ENCODE results near the gene GUK1.
A peak's percentile ranks its signal among the peaks of the same experiment; 100 is the strongest.

GUK1 gene

DNA sequence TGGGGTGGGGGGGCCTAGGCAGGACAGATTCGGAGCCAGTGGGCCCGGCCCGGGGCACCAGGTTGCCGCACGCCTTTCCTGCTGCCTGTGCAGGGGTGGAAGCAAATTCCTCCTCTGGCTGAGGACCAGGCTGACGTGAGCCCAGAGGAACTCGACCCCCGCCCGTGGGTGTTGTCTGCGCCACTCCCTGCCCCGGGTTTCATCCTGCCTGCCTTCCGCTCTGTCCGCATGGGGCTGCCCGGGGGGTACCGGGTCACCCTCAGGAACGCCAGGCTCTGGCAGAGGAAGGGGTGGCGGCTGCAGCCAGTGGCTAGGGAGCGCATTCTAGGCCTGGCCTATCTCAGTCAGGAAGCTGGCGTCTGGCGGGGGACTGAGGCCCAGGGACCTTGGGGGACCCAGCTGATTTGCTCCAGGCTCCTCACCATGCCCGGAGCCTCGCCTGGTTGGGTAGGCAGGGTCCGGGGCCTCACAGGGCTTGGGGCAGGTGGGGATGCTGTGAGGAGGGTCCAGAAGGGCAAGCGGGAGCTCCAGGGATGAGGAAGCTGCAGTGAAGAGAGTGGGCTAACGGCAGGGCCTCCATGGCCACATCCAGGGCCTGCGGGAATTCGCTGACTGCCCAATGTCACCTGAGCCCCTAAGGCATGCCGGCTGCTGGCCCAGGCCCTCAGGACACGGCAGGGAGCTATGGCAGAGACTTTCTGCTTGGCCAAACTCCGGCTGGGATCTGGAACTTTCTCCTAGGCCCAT, 23.1 kb downstream of the GUK1 start:
- no peak for DNase-seq (ENCODE audit: low read depth)

DNA sequence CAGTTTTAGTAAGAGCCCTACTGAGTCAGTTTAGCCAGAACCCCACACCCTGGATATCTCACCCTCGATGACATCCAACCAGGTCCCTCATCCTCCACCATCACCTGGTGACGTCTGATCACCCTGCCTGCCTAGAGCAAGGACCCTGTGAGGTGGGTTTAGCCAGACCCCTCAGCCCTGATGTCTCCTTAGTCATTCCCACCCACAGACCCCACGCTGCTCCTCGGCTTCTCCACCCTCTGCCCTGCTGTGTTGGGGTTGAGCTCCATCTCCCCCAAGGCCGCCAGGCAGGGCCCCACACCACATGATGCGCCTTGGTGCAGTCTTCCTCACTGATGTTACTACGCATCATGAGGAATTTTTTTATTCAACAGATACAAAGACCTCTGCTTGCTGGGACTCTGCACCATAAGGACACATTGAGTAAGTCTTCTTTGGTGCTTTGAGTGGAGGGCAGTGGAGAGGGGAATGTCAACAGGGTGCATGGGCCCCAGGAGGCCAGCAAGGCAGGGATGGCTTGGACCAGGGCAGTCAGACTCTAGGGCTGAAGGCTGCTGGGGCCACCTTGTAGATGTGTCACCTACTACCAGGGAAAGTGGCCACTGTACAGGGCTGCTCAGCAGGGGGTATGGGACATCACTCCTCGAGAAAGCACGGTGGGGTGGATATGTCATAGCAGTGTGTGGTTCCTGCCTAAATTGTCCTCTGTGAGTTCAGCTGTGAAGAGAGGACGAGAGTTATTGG, 23.9 kb downstream of the GUK1 start:
- no peak for DNase-seq (ENCODE audit: low read depth)

GRCh38 chr1:228164561-228165371, 24.7 kb downstream of the GUK1 start:
- DNase-seq (ENCODE audit: low read depth): no peak

- peak; percentile 100 for DNase-seq (ENCODE audit: low read depth)
Observed at GRCh38 chr1:228165372-228166169, 25.5 kb downstream of the GUK1 start, which contains the start of gene IBA57. Gene IBA57 (plus strand): TSS chr1:228165804. CDS start chr1:228165817, 13 bp downstream.

GRCh38 chr1:228166170-228166936, 26.3 kb downstream of the GUK1 start:
- DNase-seq (ENCODE audit: low read depth): peak; percentile 59

DNA sequence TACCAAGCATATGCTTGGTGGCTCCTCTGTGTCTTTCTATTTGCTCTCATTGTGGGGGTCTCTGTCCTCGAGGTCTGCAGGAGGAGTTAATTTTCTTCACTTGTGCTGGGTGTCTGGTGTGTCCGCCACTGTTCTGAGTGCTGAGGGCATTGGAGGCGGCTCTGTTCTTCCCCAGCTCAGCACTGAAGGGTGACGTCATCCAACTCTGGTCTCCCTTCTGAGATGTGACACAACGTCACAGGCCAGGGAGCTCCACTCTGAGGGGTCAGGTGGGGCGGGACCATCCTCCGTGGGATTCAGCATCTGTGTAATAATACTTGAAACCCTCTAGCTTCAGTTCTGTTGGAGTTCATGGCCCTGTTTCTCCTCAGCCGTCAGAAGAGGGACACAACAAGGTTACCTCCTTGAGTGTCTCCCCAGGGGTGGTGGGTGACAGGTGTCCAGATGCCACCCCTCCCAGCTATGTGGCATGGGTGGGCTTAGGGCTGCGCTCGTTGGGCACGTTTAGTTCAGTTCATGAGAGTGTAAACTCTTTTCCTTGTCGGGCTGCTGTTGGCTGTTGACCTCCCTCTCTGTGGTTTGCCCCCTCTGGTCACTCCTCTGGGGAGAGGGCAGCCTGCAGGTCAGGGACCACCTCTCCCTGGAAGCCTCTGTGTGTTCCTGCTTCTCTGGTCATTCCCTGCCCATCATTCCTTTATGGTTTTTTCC, 28.6 kb downstream of the GUK1 start:
- DNase-seq (ENCODE audit: low read depth): no peak

- DNase-seq (ENCODE audit: low read depth): no peak
Observed at GRCh38 chr1:228169345-228169744, 29.3 kb downstream of the GUK1 start.

DNA sequence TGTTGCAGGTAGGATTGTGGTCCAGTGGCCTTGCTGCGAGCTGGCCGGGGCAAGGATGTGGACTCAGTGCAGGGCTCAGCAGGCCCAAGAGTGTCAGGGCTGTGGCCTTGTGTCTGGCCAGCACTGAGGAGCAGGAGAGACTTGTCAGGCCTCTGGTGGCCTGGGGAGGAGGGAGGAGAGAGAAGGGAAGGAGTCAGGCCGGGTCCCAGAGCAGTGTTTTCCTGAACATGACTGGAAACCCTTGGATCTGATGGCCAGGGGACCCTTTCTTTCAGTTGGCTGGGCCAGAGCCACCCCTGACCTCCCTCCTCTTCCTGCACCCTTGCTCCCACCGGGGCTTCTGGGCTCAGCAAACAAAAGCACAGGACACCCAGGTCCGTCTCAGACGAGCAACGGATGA, 30.6 kb downstream of the GUK1 start:
- no peak for DNase-seq (ENCODE audit: low read depth)

GRCh38 chr1:228171221-228171891, 31.3 kb downstream of the GUK1 start:
- no peak for DNase-seq (ENCODE audit: low read depth)

DNA sequence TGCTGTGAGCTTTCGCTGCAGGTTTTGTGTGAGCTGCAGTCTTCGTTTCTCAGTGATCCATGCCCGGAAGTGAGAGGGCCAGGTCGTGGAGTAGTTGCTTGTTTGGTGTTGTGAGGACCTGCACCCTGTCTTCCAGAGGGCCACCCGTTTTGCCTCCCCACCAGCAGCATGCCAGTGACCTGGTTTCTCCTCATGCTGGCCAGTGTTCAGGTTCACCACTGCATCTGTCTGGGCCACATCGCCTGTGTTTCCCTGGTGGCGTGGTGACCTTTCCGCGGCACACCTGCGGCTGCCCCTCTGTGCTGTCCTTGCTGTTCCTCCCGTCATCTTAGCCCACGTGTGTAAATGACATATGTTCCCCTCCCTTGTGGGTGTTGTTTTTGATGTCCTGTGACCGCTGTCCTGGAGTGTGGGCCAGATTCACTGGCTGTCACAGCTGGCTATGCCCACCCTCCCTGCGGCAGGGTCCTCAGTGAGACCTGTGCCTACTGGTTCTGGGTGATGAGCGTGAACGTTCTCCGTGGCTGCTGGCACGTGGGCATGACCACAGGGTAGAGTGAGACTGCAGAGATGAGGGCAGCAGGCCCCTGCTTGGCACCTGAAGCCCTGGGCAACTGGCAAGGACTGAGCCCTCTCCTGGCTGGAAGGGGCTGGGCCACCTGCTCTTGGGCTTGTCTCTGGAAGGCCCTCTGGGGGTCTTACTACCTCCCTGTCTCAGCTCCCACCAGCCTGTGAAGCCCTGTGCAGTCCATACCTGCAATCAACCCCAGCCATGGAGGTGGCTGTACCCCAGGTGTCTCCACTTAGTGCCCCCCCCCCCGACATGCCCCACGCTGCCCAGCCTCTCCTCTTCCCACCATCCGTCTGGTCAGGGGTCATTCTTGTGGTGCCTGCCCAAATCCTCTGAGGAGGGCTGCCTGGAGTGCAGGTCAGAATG, 32.8 kb downstream of the GUK1 start:
- DNase-seq (ENCODE audit: low read depth): no peak

GRCh38 chr1:228173528-228174481, 33.7 kb downstream of the GUK1 start:
- peak; percentile 25 for DNase-seq (ENCODE audit: low read depth)

DNA sequence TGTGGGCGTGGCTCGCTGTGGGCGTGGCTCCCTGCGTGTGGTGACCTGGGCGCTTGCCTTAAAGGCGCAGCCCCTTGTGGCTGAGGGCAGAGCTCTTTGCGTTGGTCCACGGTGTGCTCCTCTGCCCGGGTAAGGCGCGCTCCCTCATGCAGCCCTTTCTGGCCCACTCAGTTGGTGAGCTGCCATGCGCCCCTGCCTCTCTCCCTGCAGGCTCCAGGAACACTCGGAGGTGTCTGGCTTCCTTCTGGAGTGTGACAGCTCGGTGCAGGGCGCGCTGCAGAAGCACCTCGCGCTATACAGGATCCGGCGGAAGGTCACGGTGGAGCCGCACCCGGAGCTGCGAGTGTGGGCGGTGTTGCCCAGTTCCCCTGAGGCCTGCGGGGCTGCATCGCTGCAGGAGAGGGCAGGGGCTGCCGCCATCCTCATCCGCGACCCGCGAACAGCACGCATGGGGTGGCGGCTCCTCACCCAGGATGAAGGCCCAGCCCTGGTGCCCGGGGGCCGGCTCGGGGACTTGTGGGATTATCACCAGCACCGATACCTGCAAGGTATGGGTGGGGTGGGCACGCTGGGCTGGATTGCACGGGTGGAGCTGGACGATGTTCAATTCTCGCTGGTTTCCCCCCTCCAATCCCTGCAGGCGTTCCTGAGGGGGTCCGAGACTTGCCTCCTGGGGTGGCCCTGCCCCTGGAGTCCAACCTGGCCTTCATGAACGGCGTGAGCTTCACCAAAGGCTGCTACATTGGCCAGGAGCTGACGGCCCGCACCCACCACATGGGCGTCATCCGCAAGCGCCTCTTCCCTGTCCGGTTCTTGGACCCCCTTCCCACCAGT, 34.6 kb downstream of the GUK1 start:
- peak; percentile 32 for DNase-seq (ENCODE audit: low read depth)

GRCh38 chr1:228175316-228176023, 35.4 kb downstream of the GUK1 start:
- DNase-seq (ENCODE audit: low read depth): no peak

DNA sequence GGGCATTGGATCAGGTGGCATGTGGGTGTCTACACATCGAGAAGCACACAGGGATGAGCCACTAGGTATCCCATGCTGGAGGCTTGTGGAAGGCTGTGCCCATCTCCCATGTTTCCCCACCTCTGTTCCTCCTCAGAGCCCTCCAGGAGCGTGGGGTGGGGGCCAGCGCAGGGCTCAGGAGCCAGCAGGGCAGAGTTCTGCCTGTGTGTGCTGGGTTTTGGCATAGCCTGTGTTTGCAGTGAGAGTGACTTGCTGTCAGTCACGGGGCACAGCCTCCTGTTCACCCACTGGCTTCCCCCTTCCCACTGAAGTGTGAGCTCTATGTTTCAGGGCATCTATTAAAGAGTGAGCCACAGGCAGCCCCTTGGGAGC, 35.9 kb downstream of the GUK1 start:
- DNase-seq (ENCODE audit: low read depth): no peak

DNA sequence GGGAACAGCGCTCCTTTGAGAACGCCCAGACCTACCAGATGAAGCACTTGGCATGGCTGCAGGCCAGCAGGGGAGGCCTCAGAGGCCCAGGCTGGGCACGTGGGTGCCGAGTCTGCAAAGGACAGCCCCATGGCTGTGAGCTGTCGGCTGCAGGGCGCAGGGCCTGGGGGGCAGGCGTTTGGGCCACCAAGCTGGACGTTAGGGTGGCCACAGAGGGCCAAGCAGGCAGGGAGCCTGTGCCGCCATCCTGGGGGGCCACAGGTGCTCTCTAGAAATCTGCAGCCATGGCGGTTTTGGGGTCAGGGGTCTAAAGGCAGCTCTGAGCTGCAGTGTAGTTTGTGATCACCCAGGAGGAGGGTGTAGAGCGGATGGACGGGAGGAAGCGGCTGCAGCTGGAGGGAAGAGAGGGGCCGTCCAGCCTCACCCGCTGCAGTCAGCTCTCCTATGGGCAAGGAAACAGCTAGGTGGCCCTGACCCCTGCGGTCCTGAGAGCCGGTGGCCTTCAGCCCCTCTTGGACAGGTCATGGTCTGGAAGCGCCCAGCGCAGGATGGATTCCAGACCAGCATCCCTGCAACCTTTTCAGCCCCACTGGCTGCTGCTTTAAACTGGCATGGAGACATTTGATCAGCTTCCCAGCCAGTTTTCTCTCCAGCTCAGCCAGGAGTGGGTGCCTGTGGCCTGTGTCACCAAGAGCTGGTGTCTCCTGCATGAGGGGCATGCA, 36.5 kb downstream of the GUK1 start:
- no peak for DNase-seq (ENCODE audit: low read depth)

Data from T follicular helper cell (primary cell).